KOPT-K1 (cell line): ENCODE data around the gene KLF16.

Source experiments
- H3K27ac ChIP-seq: fragments of 200-600 bp; sonication (generic); 2 replicates; pipeline ENCODE4 v1.5.1; 2016; ENCODE audit warnings: antibody characterized with exemption, mild to moderate bottlenecking, low read depth, low read length; ENCODE audit not compliant: poor library complexity, severe bottlenecking
- H3K36me3 ChIP-seq: fragments of 200-600 bp; sonication (generic); 2 replicates; pipeline ENCODE4 v1.5.1; 2017; ENCODE audit warnings: antibody characterized with exemption, mild to moderate bottlenecking, low read length, moderate library complexity; ENCODE audit not compliant: insufficient read depth
- H3K9me3 ChIP-seq: fragments of 200-600 bp; sonication (generic); 2 replicates; pipeline ENCODE4 v1.5.1; 2017; ENCODE audit warnings: antibody characterized with exemption, low read length, mild to moderate bottlenecking; ENCODE audit not compliant: insufficient read depth, poor library complexity, severe bottlenecking

KLF16 gene

GRCh38 chr19:1811472-1811894, 51.9 kb downstream of the KLF16 start:
- Histone ChIP-seq H3K9me3 (no peaks in the 10 kb centered on the region), H3K36me3 (peaks cover 41% of the 10 kb centered on the region), H3K27ac (peak overlapping the region; percentile 58)

- peak overlapping the region; percentile 58 for H3K27ac ChIP-seq
- no peaks in the 10 kb centered on the region for H3K9me3 ChIP-seq
- H3K36me3 ChIP-seq, result peaks cover 42% of the 10 kb centered on the region
Measured at GRCh38 chr19:1810439-1811160, 52.8 kb downstream of the KLF16 start.

DNA sequence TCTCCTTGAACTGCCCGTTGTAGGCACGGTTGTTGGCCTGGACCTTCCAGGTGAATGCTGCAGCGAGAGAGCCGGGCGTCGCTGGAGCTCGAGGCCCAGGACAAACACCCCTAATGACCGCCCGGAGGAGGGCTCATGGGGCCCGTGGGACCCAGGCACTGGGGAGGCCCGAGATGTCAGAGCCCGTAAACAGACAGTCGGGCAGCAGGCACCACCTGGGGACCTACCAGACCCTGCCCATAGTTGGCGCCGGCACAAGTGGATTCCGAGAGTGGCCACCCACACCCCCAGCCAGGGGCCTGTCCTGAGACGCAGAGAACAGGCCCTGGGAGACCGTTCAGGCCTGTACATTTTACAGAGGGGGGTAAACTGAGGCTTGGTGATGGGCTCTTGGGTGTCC, 53.7 kb downstream of the KLF16 start:
- Histone ChIP-seq H3K27ac (no peak overlapping the region), H3K36me3 (peaks cover 43% of the 10 kb centered on the region), H3K9me3 (no peaks in the 10 kb centered on the region)

- no peaks in the 10 kb centered on the region for H3K9me3 ChIP-seq
- H3K36me3 ChIP-seq, result peaks cover 48% of the 10 kb centered on the region
- no peak overlapping the region for H3K27ac ChIP-seq
Measured at GRCh38 chr19:1808395-1808731, 55.0 kb downstream of the KLF16 start.

- Histone ChIP-seq H3K36me3 (peaks cover 53% of the 10 kb centered on the region), H3K9me3 (no peaks in the 10 kb centered on the region), H3K27ac (no peak overlapping the region)
Measured at GRCh38 chr19:1807695-1808394, 55.5 kb downstream of the KLF16 start.

DNA sequence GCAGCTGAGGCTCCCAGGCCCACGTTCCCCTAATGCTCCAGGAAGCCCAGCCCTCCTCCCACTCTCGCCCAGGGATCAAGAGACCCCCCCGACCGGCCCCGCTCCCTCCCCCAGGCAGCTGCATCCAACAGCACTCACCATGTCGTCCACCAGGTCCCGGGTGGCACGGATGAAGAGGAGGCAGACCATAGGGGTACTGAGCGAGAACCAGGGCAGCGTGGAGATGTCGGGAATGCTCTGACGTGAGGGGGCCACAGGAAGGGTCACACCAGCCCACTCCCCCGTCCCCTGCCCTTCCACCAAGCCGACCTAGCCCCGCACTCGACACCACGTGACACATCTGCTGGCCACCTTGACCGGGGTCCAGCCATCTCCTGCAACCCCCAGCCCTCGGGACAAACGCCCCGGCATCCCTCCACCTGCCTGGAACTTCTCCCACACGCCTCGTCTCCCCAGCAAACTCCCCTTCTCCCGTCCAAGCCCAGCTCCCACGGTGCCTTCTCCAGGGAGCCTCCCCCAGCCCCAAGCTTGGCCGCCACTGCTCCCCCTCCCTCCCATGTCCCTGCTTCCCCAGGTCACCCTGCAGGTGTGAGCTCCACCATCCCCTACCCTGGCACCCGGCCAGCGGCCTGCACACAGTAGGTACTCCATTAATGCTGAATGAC, 56.2 kb downstream of the KLF16 start:
- H3K27ac ChIP-seq, result no peak overlapping the region
- H3K36me3 ChIP-seq, result peaks cover 59% of the 10 kb centered on the region
- H3K9me3 ChIP-seq, result no peaks in the 10 kb centered on the region

- Histone ChIP-seq H3K9me3 (no peaks in the 10 kb centered on the region), H3K27ac (no peak overlapping the region), H3K36me3 (peaks cover 59% of the 10 kb centered on the region)
Measured at GRCh38 chr19:1806184-1807029, 57.0 kb downstream of the KLF16 start.

DNA sequence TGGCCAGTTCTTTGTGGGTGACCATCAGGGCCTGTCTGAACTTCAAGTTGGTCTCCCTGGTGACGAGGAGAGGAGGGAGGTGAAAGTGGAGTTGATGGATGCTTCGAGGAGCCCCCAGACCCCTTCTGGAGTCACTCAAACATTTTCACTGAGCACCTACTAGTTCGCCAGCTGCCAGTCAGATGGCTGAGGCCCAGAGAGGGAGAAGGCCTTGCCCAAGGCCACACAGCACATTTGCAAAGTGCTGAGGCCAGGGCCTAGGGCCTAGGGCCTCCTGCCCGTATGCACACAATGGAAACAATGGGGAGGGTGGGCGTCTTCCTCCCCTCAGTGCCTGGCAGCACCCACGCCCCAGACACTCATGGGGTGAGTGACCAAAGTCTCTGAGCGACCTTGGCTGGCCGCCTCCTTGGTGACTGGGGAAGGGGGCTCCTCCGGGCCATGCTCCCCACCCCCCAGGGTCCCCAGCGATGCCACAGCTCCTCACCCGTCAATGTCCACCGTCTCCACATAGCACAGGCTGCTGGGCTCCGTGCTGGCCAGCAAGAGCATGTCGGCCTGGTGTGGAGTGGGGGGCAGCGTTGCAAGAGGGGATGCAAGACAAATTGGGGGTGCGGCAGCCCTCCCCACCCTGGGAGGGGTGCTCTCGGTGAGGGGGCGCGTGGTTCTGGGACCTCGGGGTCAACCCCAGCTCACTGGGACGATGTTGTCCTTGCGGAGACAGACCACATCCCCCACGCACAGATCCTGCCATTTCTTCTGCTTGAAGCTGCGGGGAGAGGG, 57.8 kb downstream of the KLF16 start:
- H3K27ac ChIP-seq, result no peak overlapping the region
- peaks cover 59% of the 10 kb centered on the region for H3K36me3 ChIP-seq
- H3K9me3 ChIP-seq, result no peaks in the 10 kb centered on the region

DNA sequence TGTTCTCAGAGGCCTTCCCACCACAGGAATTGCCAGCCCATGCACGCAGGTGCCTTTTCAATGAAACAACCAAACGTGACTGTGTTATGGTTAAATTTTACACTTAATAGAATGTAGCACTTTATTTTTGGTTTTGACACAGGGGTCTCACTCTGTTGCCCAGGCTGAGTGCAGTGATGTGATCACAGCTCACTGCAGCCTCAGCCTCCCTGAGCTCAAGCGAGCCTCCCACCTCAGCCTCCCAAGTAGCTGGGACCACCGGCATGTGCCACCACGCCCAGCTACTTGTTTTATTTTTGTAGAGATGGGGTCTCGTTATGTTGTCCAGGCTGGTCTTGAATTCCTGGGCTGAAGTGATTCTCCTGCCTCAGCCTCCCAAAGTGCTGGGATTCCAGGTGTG, 58.5 kb downstream of the KLF16 start:
- no peaks in the 10 kb centered on the region for H3K9me3 ChIP-seq
- H3K36me3 ChIP-seq, result peaks cover 66% of the 10 kb centered on the region
- no peak overlapping the region for H3K27ac ChIP-seq
